HepG2 (cell line): Measurements from ENCODE around the gene NCF1.
"Not testable (repeated sequence)": the region's sequence is repeated elsewhere in the genome, so short reads cannot be mapped to it uniquely, and the experiment has no call there.

Experiments used
- CEBPB ChIP-seq: IDR thresholded peaks from 2 replicates; pipeline ENCODE4 v1.6.1; 2011; ENCODE audit warnings: low read depth, low read length, improper control_type of control experiment, borderline replicate concordance
- FOXJ3 ChIP-seq: sonication (generic); formaldehyde crosslinking; IDR thresholded peaks from 2 replicates; pipeline ENCODE4 v1.4.0; 2020; ENCODE audit warnings: missing genetic modification reagents, mild to moderate bottlenecking, borderline replicate concordance
- FOXK1 ChIP-seq: sonication (generic); formaldehyde crosslinking; IDR thresholded peaks from 2 replicates; pipeline ENCODE4 v1.4.0; 2020; ENCODE audit warnings: low read depth, missing genetic modification reagents, borderline replicate concordance
- IKZF4 ChIP-seq: sonication (generic); formaldehyde crosslinking; IDR thresholded peaks from 2 replicates; pipeline ENCODE4 v1.5.1; 2020; ENCODE audit warnings: borderline replicate concordance, mild to moderate bottlenecking, low read depth, missing genetic modification reagents; ENCODE audit errors: not compliant biosample characterization
- POLR2A ChIP-seq, 2 experiments: IDR thresholded peaks; 2 replicates each; pipeline ENCODE4 v1.6.1; 2011; ENCODE audit warnings: low read depth in 2 of 2, low read length in 2 of 2, mild to moderate bottlenecking in 1 of 2, moderate library complexity in 1 of 2; ENCODE audit not compliant: insufficient read depth in 1 of 2
- RAD21 ChIP-seq: fragments of 450-650 bp; formaldehyde crosslinking; IDR thresholded peaks from 2 replicates; pipeline ENCODE4 v1.5.0; 2020; ENCODE audit warnings: mild to moderate bottlenecking
- RBFOX2 ChIP-seq: fragments of 200-400 bp; formaldehyde crosslinking; IDR thresholded peaks from 2 replicates; pipeline ENCODE4 v1.6.1; 2017; ENCODE audit warnings: low read depth, mild to moderate bottlenecking, low read length
- STAG1 ChIP-seq: sonication (generic); formaldehyde crosslinking; IDR thresholded peaks from 2 replicates; pipeline ENCODE4 v1.4.0; 2020; ENCODE audit warnings: missing genetic modification reagents
- TRAFD1 ChIP-seq: sonication (generic); formaldehyde crosslinking; IDR thresholded peaks from 2 replicates; pipeline ENCODE4 v1.5.1; 2020; ENCODE audit warnings: missing genetic modification reagents, mild to moderate bottlenecking, borderline replicate concordance
- ZBTB21 ChIP-seq: sonication (generic); formaldehyde crosslinking; IDR thresholded peaks from 2 replicates; pipeline ENCODE4 v1.4.0; 2020; ENCODE audit warnings: missing genetic modification reagents
- ZNF367 ChIP-seq: sonication (generic); formaldehyde crosslinking; IDR thresholded peaks from 2 replicates; pipeline ENCODE4 v1.4.0; 2020; ENCODE audit warnings: missing genetic modification reagents, borderline replicate concordance
- ZNF629 ChIP-seq: sonication (generic); formaldehyde crosslinking; conservative IDR thresholded peaks from 2 replicates; pipeline ENCODE4 v1.5.0; 2020; ENCODE audit warnings: missing genetic modification reagents
- TF ChIP-seq, protein P1 (sequence below): sonication (generic); formaldehyde crosslinking; IDR thresholded peaks from 2 replicates; pipeline ENCODE4 v1.5.0; 2020; ENCODE audit warnings: mild to moderate bottlenecking, missing genetic modification reagents, moderate library complexity

GRCh38 chr7:74743936-74744557 lies 29.8 kb upstream of the NCF1 start:
- not testable (repeated sequence) for TF ChIP-seq POLR2A (IDR thresholded peaks at IDR 0.05; ENCODE audit: insufficient read depth in 1 of 2, low read depth in 2 of 2, low read length in 2 of 2); RAD21 (CRISPR knock-in tag); FOXK1 (CRISPR knock-in tag); ZNF629 (CRISPR knock-in tag); FOXJ3 (CRISPR knock-in tag); IKZF4 (CRISPR knock-in tag); ZBTB21 (CRISPR knock-in tag); TRAFD1 (CRISPR knock-in tag); CEBPB; STAG1 (CRISPR knock-in tag); ZNF367 (CRISPR knock-in tag); RBFOX2
- TF ChIP-seq, protein P1, sequence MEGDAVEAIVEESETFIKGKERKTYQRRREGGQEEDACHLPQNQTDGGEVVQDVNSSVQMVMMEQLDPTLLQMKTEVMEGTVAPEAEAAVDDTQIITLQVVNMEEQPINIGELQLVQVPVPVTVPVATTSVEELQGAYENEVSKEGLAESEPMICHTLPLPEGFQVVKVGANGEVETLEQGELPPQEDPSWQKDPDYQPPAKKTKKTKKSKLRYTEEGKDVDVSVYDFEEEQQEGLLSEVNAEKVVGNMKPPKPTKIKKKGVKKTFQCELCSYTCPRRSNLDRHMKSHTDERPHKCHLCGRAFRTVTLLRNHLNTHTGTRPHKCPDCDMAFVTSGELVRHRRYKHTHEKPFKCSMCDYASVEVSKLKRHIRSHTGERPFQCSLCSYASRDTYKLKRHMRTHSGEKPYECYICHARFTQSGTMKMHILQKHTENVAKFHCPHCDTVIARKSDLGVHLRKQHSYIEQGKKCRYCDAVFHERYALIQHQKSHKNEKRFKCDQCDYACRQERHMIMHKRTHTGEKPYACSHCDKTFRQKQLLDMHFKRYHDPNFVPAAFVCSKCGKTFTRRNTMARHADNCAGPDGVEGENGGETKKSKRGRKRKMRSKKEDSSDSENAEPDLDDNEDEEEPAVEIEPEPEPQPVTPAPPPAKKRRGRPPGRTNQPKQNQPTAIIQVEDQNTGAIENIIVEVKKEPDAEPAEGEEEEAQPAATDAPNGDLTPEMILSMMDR (CRISPR knock-in tag): not testable (repeated sequence)
